BJ (cell line): ENCODE results near the gene AKR7A2. TPM values are rescaled to one million over a fixed set of nuclear protein-coding genes. Genes with fewer than 3 reads are reported as not detected.

Source experiments
- CTCF ChIA-PET: fragments of 350-600 bp; formaldehyde crosslinking; extraction: SDS; loops from one replicate; lab custom pipeline; 2021; ENCODE audit warnings: antibody characterized with exemption, inconsistent platforms; lab: Yijun Ruan, JAX
- POLR2A ChIA-PET: fragments of 300-600 bp; sonication (Branson Sonifier 250); formaldehyde crosslinking; extraction: SDS; loops from one replicate; lab custom pipeline; 2021; ENCODE audit warnings: antibody characterized with exemption; lab: Charles Lee
- DNase-seq: peaks from one replicate; pipeline ENCODE4 v3.0.0-alpha.2; 2011; ENCODE audit warnings: low read depth
- H3K27me3 ChIP-seq: 2 replicates; pipeline ENCODE4 v1.6.0; 2011; ENCODE audit warnings: low read length; ENCODE audit not compliant: control insufficient read depth, insufficient read depth
- H3K36me3 ChIP-seq: 2 replicates; pipeline ENCODE4 v1.5.1; 2011; ENCODE audit warnings: low read length; ENCODE audit not compliant: control insufficient read depth, insufficient read depth
- H3K4me3 ChIP-seq: 2 replicates; pipeline ENCODE4 v1.5.1; 2011; ENCODE audit warnings: low read depth, mild to moderate bottlenecking, control low read depth, low read length
- polyA plus RNA-seq: library from polyadenylated mRNA; depleted of rRNA; stranded (reverse); fragments of >200 nt; gene quantifications from 2 replicates; pipeline ENCODE4 v1.2.3, GENCODE V29; 2011; rRNA removed
- small RNA-seq: library from RNA; depleted of rRNA; stranded (forward); fragments of <200 nt; gene quantifications from one replicate; pipeline ENCODE3, GENCODE V24; 2012; ENCODE audit warnings: low replicate concordance, low read depth; ENCODE audit not compliant: insufficient read length
- TF ChIP-seq, protein P1 (sequence below): IDR thresholded peaks from 2 replicates; pipeline ENCODE4 v1.5.1; 2011; ENCODE audit warnings: low read depth, mild to moderate bottlenecking, control low read depth, inconsistent platforms, low read length, moderate library complexity; ENCODE audit not compliant: insufficient read depth

The AKR7A2 gene
- polyA plus RNA-seq, 1 experiment, result 73.6 TPM

DNA sequence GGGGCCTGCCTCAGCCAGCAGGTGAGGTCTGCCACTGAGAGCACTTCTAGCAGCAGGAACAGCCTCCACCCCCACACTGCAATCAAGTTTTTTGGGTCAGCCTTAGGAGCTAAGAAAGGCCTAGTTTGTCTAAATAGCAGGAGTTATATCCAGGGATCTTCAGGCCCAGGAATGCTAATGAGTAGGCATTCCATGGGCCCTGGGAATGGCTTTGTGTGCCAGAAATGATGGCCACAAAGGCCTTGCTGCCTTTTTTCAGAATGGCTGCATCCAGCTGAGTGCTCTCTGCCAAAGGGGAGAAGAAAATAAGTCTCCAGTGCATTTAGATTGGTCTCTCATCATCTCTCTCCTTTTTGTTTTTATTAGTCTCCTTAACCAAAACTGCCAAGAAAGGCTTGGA, 57.5 kb downstream of the AKR7A2 start:
- TF ChIP-seq, protein P1, sequence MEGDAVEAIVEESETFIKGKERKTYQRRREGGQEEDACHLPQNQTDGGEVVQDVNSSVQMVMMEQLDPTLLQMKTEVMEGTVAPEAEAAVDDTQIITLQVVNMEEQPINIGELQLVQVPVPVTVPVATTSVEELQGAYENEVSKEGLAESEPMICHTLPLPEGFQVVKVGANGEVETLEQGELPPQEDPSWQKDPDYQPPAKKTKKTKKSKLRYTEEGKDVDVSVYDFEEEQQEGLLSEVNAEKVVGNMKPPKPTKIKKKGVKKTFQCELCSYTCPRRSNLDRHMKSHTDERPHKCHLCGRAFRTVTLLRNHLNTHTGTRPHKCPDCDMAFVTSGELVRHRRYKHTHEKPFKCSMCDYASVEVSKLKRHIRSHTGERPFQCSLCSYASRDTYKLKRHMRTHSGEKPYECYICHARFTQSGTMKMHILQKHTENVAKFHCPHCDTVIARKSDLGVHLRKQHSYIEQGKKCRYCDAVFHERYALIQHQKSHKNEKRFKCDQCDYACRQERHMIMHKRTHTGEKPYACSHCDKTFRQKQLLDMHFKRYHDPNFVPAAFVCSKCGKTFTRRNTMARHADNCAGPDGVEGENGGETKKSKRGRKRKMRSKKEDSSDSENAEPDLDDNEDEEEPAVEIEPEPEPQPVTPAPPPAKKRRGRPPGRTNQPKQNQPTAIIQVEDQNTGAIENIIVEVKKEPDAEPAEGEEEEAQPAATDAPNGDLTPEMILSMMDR, result no peak
- POLR2A ChIA-PET, result no interaction called here
- CTCF ChIA-PET, result interaction anchor here (1.4 to 2.8 kb wide), 2 partner anchors 14 to 21 kb away, joined by 3 to 13 read pairs; no protein-coding TSS in a partner anchor
- H3K27me3 ChIP-seq, result no peaks in the 10 kb centered on the region
- no peak for DNase-seq
- no peak overlapping the region for H3K4me3 ChIP-seq
- peaks cover 30% of the 10 kb centered on the region for H3K36me3 ChIP-seq

Small RNA genes within 50 kb of the gene (small RNA-seq; reads per million reads assigned to genes)
- not detected for gene RNU6-1099P

Other genes starting within 250 kb of the AKR7A2 start
- gene UBR4, start 101.9 kb downstream of the AKR7A2 start, polyA plus RNA-seq, result 56.7 and 80.0 TPM in 2 replicates
- 43.2 and 93.8 TPM in 2 replicates for gene EMC1, start 60.6 kb downstream of the AKR7A2 start, polyA plus RNA-seq
- 31.4 and 37.5 TPM in 2 replicates for gene MRTO4, start 60.3 kb downstream of the AKR7A2 start, polyA plus RNA-seq
- 0.16 and 0.37 TPM in 2 replicates for gene AKR7A3, start 23.4 kb downstream of the AKR7A2 start, polyA plus RNA-seq
- gene SLC66A1, start 182 bp upstream of the AKR7A2 start, polyA plus RNA-seq, result 11.2 and 17.7 TPM in 2 replicates
- gene CAPZB, start 173.4 kb upstream of the AKR7A2 start, polyA plus RNA-seq, result 276 and 285 TPM in 2 replicates